ENCODE data around the gene CFAP100.

CFAP100 gene

GRCh38 chr3:126402666-126403302 lies 8.1 kb downstream of the CFAP100 start:
- no peak for DNase-seq (ENCODE audit: low spot score)

GRCh38 chr3:126406389-126407296 lies 11.9 kb downstream of the CFAP100 start:
- no peak for DNase-seq (ENCODE audit: low spot score)

- no peak for DNase-seq (ENCODE audit: low spot score)
Measured at GRCh38 chr3:126407412-126408044, 12.8 kb downstream of the CFAP100 start.

GRCh38 chr3:126408099-126408498 lies 13.4 kb downstream of the CFAP100 start:
- DNase-seq (ENCODE audit: low spot score), result no peak

GRCh38 chr3:126412841-126413692 lies 18.4 kb downstream of the CFAP100 start:
- no peak for DNase-seq (ENCODE audit: low spot score)

- DNase-seq (ENCODE audit: low spot score), result no peak
Measured at GRCh38 chr3:126413693-126414080, 19.0 kb downstream of the CFAP100 start.

- no peak for DNase-seq (ENCODE audit: low spot score)
Measured at GRCh38 chr3:126414406-126414805, 19.7 kb downstream of the CFAP100 start.

- DNase-seq (ENCODE audit: low spot score), result no peak
Measured at GRCh38 chr3:126414961-126415660, 20.4 kb downstream of the CFAP100 start.

GRCh38 chr3:126415661-126416591 lies 21.2 kb downstream of the CFAP100 start:
- DNase-seq (ENCODE audit: low spot score), result no peak

GRCh38 chr3:126416943-126417342 lies 22.2 kb downstream of the CFAP100 start:
- DNase-seq (ENCODE audit: low spot score), result no peak

- no peak for DNase-seq (ENCODE audit: low spot score)
Measured at GRCh38 chr3:126417515-126417914, 22.8 kb downstream of the CFAP100 start.

GRCh38 chr3:126417981-126418530 lies 23.3 kb downstream of the CFAP100 start:
- DNase-seq (ENCODE audit: low spot score), result no peak

- DNase-seq (ENCODE audit: low spot score), result no peak
Measured at GRCh38 chr3:126418661-126419131, 24.0 kb downstream of the CFAP100 start.

- no peak for DNase-seq (ENCODE audit: low spot score)
Measured at GRCh38 chr3:126419151-126419703, 24.5 kb downstream of the CFAP100 start.

GRCh38 chr3:126419886-126420786 lies 25.4 kb downstream of the CFAP100 start:
- no peak for DNase-seq (ENCODE audit: low spot score)

- DNase-seq (ENCODE audit: low spot score), result no peak
Measured at GRCh38 chr3:126421573-126422119, 26.9 kb downstream of the CFAP100 start.

GRCh38 chr3:126422121-126422520 lies 27.4 kb downstream of the CFAP100 start:
- DNase-seq (ENCODE audit: low spot score), result no peak

GRCh38 chr3:126422571-126423091 lies 27.9 kb downstream of the CFAP100 start:
- no peak for DNase-seq (ENCODE audit: low spot score)
